Measurements from ENCODE around the gene DHRS2.

DHRS2 gene

DNA sequence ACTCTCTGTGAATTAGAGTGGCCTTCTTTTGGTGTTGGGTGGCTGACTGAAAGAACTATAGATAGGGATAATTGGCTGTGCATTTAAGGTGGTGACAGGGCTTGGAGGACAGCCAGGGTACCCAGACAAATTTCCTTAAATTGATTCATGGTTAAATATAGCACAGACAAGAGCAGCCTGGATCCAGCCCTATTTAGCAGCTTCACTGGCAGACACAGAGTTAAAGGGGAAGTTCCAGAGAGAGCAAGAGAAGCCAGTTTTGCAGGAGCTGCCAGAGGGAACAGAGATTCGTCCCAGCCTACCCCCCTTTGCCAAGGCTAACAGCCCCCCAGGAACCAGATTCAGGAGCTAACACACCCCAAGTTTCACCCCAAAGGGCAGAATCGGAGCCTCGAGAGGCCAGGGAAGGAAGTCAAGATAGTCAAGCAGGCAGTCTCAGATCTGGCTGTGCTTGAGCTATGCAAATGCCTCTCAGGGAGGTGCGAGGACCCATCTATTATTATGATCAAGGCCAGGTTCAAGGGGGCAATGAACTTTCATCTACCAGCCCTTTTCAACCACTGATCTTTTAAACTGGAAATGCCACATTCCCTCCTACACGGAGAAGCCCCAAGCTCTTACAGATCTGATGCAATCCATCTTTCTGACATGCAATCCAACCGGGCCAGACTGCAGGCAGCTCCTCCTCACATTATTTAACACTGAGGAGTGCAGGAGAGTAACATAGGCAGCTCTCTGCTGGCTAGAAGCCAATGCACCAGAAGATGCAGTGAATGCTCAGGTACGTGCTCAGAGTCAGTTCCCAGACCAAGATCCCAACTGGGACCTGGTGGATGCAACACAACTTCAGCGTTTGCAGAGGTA is 58.2 kb downstream of the DHRS2 start:
- DNase-seq, result peak; percentile 26

All from right hindlimb (tissue), 1 donor.